Activated T-cell treated with anti-CD3 and anti-CD28 coated beads, Interleukin-2, amount 50 U/mL, for 4 hours (primary cell): ENCODE results near the gene GALNT8. TPM values are rescaled to one million over a fixed set of nuclear protein-coding genes. Genes with fewer than 3 reads are reported as not detected.

Source experiments
- ATAC-seq, 2 donors: fragments of 200-7000 bp; cut with Tn5 transposase; one replicate each; pipeline ENCODE4 v1.10.0; 2021
- DNase-seq: peaks from one replicate; pipeline ENCODE4 v3.0.0-alpha.2; 2020
- H3K27me3 Mint-ChIP-seq: one replicate; pipeline ENCODE4 v1.8.0; 2021; ENCODE audit warnings: low read depth, mixed read lengths
- H3K36me3 Mint-ChIP-seq: one replicate; pipeline ENCODE4 v1.8.0; 2022; ENCODE audit warnings: mixed read lengths; ENCODE audit not compliant: insufficient read depth
- H3K4me1 Mint-ChIP-seq: one replicate; pipeline ENCODE4 v1.8.0; 2021; ENCODE audit warnings: low read depth, mixed read lengths
- H3K4me3 Mint-ChIP-seq: one replicate; pipeline ENCODE4 v1.8.0; 2021; ENCODE audit warnings: mild to moderate bottlenecking, moderate library complexity, mixed read lengths
- H3K9me3 Mint-ChIP-seq: one replicate; pipeline ENCODE4 v1.8.0; 2021; ENCODE audit warnings: mixed read lengths
- total RNA-seq, 3 donors: library from RNA; stranded (reverse); gene quantifications; one replicate each; pipeline ENCODE4 v1.2.1, GENCODE V29; 2021

The GALNT8 gene
- total RNA-seq, 3 donors from 2014 or later, result 0.29 to 0.58 (median 0.57) TPM

DNA sequence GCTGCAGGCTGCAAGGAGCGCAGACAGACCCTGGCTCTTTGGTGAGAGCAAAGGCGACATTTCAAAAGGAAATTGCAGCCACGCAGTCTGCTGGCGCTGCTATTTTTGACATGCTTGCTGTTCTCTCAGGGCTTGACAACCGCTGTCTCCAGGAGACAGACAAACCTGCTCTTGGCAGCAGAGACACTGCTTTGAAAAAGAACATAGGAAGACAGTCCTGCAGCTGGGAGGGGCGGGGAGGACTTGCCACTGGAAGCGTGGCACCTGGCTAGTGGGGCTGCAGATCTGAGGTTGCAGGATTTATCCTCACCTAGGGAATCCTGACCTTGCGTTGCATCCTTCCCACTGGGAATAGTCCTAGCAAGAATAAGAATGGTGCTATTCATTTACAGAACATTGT, 97.7 kb downstream of the GALNT8 start:
- DNase-seq, result no peak
- H3K27me3 Mint-ChIP-seq, result peaks cover 8% of the 10 kb centered on the region
- H3K36me3 Mint-ChIP-seq, result no peaks in the 10 kb centered on the region
- H3K4me3 Mint-ChIP-seq, result no peak overlapping the region
- peaks cover 19% of the 10 kb centered on the region for H3K4me1 Mint-ChIP-seq
- ATAC-seq, result no peak
- no peaks in the 10 kb centered on the region for H3K9me3 Mint-ChIP-seq

DNA sequence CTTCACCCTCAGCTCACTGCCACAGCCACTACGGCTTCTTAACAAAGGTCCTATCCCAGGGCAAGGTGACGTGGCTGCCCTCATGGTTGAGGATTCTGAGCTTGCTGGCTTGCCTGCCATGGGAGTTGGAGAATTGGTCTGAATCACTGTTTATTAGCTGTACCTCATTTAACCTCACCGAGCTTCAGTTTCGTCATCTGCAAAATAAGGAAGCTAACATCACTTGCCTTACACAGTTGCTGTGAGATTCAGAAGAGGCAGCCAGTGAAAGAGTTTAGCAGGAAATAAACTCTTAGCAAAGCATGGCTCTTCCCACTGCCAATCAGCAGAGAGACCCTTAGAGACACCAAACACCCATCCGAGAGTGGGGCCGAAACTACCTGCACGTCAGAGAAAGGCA, 99.5 kb downstream of the GALNT8 start:
- no peak for ATAC-seq
- no peaks in the 10 kb centered on the region for H3K36me3 Mint-ChIP-seq

DNA sequence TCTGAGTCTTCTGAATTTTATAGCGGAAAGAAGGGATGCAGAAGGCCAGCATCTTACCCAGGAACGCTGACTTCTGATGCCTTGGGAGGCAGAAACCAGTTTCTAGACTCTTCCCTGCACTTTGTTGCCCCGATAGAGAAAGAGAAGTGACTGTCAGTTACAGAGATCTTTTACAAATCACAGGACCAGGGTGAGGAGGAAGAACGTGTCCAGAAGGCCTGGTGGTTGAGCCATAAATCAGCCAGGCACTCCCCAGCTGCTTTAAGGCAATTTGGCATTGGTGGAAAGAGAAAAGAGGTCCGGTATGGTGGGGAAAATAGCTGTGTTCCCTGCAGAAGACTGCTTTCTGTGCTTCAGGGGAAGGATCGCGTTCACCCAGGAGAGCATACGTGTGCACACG, 100.8 kb downstream of the GALNT8 start:
- Mint-ChIP-seq H3K4me1 (peaks cover 38% of the 10 kb centered on the region), H3K4me3 (no peak overlapping the region), H3K27me3 (peaks cover 5% of the 10 kb centered on the region), H3K36me3 (no peaks in the 10 kb centered on the region), H3K9me3 (no peaks in the 10 kb centered on the region)
- DNase-seq (no peak), ATAC-seq (no peak)

More for the DNA sequence above, 99.5 kb downstream of the GALNT8 start:
- Mint-ChIP-seq H3K4me3 (no peak overlapping the region), H3K9me3 (no peaks in the 10 kb centered on the region), H3K4me1 (peaks cover 25% of the 10 kb centered on the region), H3K27me3 (peaks cover 5% of the 10 kb centered on the region)
- DNase-seq, result no peak

Other genes with a start within 250 kb of the GALNT8 start
- gene RAD51AP1, start 181.5 kb upstream of the GALNT8 start, total RNA-seq, result 10 to 100 TPM; 13.2 to 18.3 (median 14.2) TPM
- 10 to 100 TPM; 27.9 to 41.5 (median 34.1) TPM for gene DYRK4, start 158.2 kb upstream of the GALNT8 start, total RNA-seq
- 1 to 10 TPM in 1 of 3 donors, under 1 TPM in 2; 0.65 to 1.1 (median 0.92) TPM for gene AKAP3, start 71.3 kb upstream of the GALNT8 start, total RNA-seq
- 100 to 1,000 TPM; 149 to 164 (median 151) TPM for gene NDUFA9, start 71.3 kb upstream of the GALNT8 start, total RNA-seq
- gene KCNA1, start 189.5 kb downstream of the GALNT8 start, total RNA-seq, result under 1 TPM in 1 of 3 donors, not detected in 2; 0.10 TPM